ENCODE results near the gene RNF151. TPM values are rescaled to one million over a fixed set of nuclear protein-coding genes. Genes with fewer than 3 reads are reported as not detected.

The RNF151 gene
- total RNA-seq, 2 experiments from 2014 or later, result not detected

- no peaks in the 10 kb centered on the region for H3K79me2 ChIP-seq (ENCODE audit: insufficient read depth, low read depth, low read length)
- no peaks in the 10 kb centered on the region for H3K36me3 ChIP-seq (ENCODE audit: insufficient read depth, low read length)
- no peak for TF ChIP-seq EZH2phosphoT487 (IDR thresholded peaks at IDR 0.05; ENCODE audit: borderline replicate concordance, low read depth, low read length)
- TF ChIP-seq, protein P1, sequence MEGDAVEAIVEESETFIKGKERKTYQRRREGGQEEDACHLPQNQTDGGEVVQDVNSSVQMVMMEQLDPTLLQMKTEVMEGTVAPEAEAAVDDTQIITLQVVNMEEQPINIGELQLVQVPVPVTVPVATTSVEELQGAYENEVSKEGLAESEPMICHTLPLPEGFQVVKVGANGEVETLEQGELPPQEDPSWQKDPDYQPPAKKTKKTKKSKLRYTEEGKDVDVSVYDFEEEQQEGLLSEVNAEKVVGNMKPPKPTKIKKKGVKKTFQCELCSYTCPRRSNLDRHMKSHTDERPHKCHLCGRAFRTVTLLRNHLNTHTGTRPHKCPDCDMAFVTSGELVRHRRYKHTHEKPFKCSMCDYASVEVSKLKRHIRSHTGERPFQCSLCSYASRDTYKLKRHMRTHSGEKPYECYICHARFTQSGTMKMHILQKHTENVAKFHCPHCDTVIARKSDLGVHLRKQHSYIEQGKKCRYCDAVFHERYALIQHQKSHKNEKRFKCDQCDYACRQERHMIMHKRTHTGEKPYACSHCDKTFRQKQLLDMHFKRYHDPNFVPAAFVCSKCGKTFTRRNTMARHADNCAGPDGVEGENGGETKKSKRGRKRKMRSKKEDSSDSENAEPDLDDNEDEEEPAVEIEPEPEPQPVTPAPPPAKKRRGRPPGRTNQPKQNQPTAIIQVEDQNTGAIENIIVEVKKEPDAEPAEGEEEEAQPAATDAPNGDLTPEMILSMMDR (conservative IDR thresholded peaks at IDR 0.05; ENCODE audit: low read length), result no peak
- H3K4me2 ChIP-seq (ENCODE audit: low read length), result no peak overlapping the region
- H4K20me1 ChIP-seq (ENCODE audit: insufficient read depth, low read length), result no peaks in the 10 kb centered on the region
- H3K9me2 ChIP-seq (ENCODE audit: insufficient read depth, low read length), result no peaks in the 10 kb centered on the region
- no peak overlapping the region for H2AFZ ChIP-seq (ENCODE audit: low read length)
- H3K9me3 ChIP-seq (ENCODE audit: low read length), result no peaks in the 10 kb centered on the region
- ChIA-PET CTCF (ENCODE audit: unreplicated experiment) (no interaction called here), POLR2A (no interaction called here)
- H3K27ac ChIP-seq (ENCODE audit: low read depth, low read length, poor library complexity, severe bottlenecking), result no peak overlapping the region
- intact Hi-C loops (cut with micrococcal nuclease; ENCODE audit: unreplicated experiment), result no loop called here
- no peak for DNase-seq (ENCODE audit: low spot score)
- no peak overlapping the region for H3K4me3 ChIP-seq (ENCODE audit: low read depth, low read length, poor library complexity, severe bottlenecking)
- H3K4me1 ChIP-seq (ENCODE audit: insufficient read depth, low read length, poor library complexity, severe bottlenecking), result peaks cover 2% of the 10 kb centered on the region
- no TSS peak for BruUV-seq (replicated peaks)
Observed at GRCh38 chr16:1922357-1922756, 44.3 kb upstream of the RNF151 start.

- no peaks in the 10 kb centered on the region for H3K79me2 ChIP-seq (ENCODE audit: insufficient read depth, low read depth, low read length)
- H3K4me3 ChIP-seq (ENCODE audit: low read depth, low read length, poor library complexity, severe bottlenecking), result no peak overlapping the region
- POLR2A ChIA-PET, result no interaction called here
- CTCF ChIA-PET (ENCODE audit: unreplicated experiment), result no interaction called here
- no peaks in the 10 kb centered on the region for H3K9me2 ChIP-seq (ENCODE audit: insufficient read depth, low read length)
- intact Hi-C loops (cut with micrococcal nuclease; ENCODE audit: unreplicated experiment), result no loop called here
- DNase-seq (ENCODE audit: low spot score), result no peak
- TF ChIP-seq EZH2phosphoT487 (IDR thresholded peaks at IDR 0.05; ENCODE audit: borderline replicate concordance, low read depth, low read length), result no peak
- TF ChIP-seq, protein P1 (conservative IDR thresholded peaks at IDR 0.05; ENCODE audit: low read length), result peak; percentile 32; the same call in 1 of the 2 replicates
- no peaks in the 10 kb centered on the region for H3K36me3 ChIP-seq (ENCODE audit: insufficient read depth, low read length)
- no TSS peak for BruUV-seq (replicated peaks)
- no peak overlapping the region for H3K27ac ChIP-seq (ENCODE audit: low read depth, low read length, poor library complexity, severe bottlenecking)
- no peaks in the 10 kb centered on the region for H3K9me3 ChIP-seq (ENCODE audit: low read length)
- H2AFZ ChIP-seq (ENCODE audit: low read length), result no peak overlapping the region
- no peak overlapping the region for H3K4me2 ChIP-seq (ENCODE audit: low read length)
- H4K20me1 ChIP-seq (ENCODE audit: insufficient read depth, low read length), result no peaks in the 10 kb centered on the region
- H3K4me1 ChIP-seq (ENCODE audit: insufficient read depth, low read length, poor library complexity, severe bottlenecking), result peaks cover 2% of the 10 kb centered on the region
Observed at GRCh38 chr16:1923299-1924034, 43.2 kb upstream of the RNF151 start.

DNA sequence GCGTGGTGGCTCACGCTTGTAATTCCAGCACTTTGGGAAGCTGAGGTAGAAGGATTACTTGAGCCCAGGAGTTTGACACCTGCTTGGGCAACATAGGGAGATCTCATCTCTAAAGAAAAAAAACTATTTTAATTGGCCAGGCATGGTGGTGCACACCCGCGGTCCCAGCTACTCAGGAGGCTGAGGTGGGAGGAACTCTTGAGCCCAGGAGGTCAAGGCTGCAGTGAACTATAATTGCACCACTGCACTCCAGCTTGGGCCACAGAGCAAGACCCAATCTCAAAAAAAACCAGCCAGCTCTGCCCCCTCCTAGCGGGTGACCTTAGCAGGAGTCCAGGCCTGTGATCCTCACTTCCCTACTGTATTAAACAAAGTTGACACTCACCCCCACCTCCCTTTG lies 42.6 kb upstream of the RNF151 start:
- Histone ChIP-seq H3K9me3 (ENCODE audit: low read length) (no peaks in the 10 kb centered on the region), H3K4me1 (ENCODE audit: insufficient read depth, low read length, poor library complexity, severe bottlenecking) (peaks cover 2% of the 10 kb centered on the region), H2AFZ (ENCODE audit: low read length) (no peak overlapping the region), H3K4me3 (ENCODE audit: low read depth, low read length, poor library complexity, severe bottlenecking) (no peak overlapping the region), H3K36me3 (ENCODE audit: insufficient read depth, low read length) (no peaks in the 10 kb centered on the region), H3K9me2 (ENCODE audit: insufficient read depth, low read length) (no peaks in the 10 kb centered on the region), H3K79me2 (ENCODE audit: insufficient read depth, low read depth, low read length) (no peaks in the 10 kb centered on the region), H3K27ac (ENCODE audit: low read depth, low read length, poor library complexity, severe bottlenecking) (no peak overlapping the region), H4K20me1 (ENCODE audit: insufficient read depth, low read length) (no peaks in the 10 kb centered on the region), H3K4me2 (ENCODE audit: low read length) (no peak overlapping the region)
- TF ChIP-seq EZH2phosphoT487 (IDR thresholded peaks at IDR 0.05; ENCODE audit: borderline replicate concordance, low read depth, low read length), result no peak
- TF ChIP-seq, protein P1 (conservative IDR thresholded peaks at IDR 0.05; ENCODE audit: low read length), result no peak
- DNase-seq (ENCODE audit: low spot score), result no peak
- BruUV-seq (replicated peaks), result no TSS peak
- intact Hi-C loops (cut with micrococcal nuclease; ENCODE audit: unreplicated experiment), result no loop called here
- ChIA-PET POLR2A (no interaction called here), CTCF (ENCODE audit: unreplicated experiment) (no interaction called here)

Data from OCI-LY7 (cell line).